ENCODE data around the gene AMPD3. TPM values are rescaled to one million over a fixed set of nuclear protein-coding genes. Genes with fewer than 3 reads are reported as not detected.

Gene AMPD3
- polyA plus RNA-seq, 1 donor (not counting 4 experiments of a cell fraction or from before 2014, with no cell fraction given), result 11.1 TPM

DNA sequence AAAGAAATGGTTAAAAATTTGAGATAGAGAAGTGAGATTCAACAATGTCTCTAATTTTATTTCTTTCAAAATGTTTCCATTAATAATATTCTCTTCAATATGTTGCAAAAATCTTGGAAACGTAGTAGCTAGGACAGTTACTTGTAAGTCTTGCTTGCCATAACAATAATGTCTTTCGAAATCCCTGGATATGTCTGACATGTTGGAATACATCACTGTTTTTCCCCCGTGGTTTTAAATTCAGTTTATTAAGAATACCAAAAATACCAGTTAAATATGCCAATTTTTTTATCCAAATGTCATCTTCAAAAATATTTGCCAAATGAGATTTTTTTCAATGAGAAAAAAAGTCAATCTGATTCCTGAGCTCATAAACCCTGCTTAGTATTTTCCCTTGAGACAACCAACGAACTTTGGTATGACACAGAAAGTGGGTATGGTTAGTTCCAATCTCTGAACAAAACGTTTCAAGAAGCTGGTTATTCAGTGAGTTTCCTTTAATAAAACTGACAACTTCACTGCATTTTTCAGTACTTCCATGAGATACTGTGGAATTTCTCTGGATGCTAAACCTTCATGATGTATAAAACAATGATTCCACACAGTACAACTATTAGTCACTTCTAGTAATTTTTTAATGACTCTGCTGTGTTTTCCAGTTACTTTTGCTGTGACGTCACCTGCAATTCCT is 36.7 kb upstream of the AMPD3 start:
- Histone ChIP-seq H4K20me1 (ENCODE audit: control insufficient read depth, extremely low read depth, insufficient read depth, low read length) (no peaks in the 10 kb centered on the region), H3K27me3 (ENCODE audit: control insufficient read depth, extremely low read depth, insufficient read depth, low read length) (no peaks in the 10 kb centered on the region), H3K4me1 (ENCODE audit: control insufficient read depth, extremely low read depth, insufficient read depth, low read length) (peaks cover 7% of the 10 kb centered on the region), H3K36me3 (ENCODE audit: control insufficient read depth in 2 of 2, extremely low read depth in 1 of 2, insufficient read depth in 2 of 2, low read length in 2 of 2) (no peaks in the 10 kb centered on the region), H3K9me1 (ENCODE audit: control insufficient read depth, extremely low read depth, insufficient read depth, low read length) (no peaks in the 10 kb centered on the region), H3K9me3 (ENCODE audit: control insufficient read depth, low read depth, low read length) (no peaks in the 10 kb centered on the region), H3K27ac (ENCODE audit: control insufficient read depth, insufficient read depth, low read length) (no peak overlapping the region), H2AFZ (ENCODE audit: control insufficient read depth, low read length) (no peak overlapping the region), H3K79me2 (ENCODE audit: control insufficient read depth, insufficient read depth, low read length) (no peaks in the 10 kb centered on the region), H3K9ac (ENCODE audit: control insufficient read depth, extremely low read depth, insufficient read depth, low read length) (no peak overlapping the region), H3K4me2 (ENCODE audit: control insufficient read depth, extremely low read depth, insufficient read depth, low read depth, low read length) (no peak overlapping the region), H3K4me3 (ENCODE audit: control insufficient read depth in 2 of 3, extremely low read depth in 1 of 3, insufficient read depth in 2 of 3, low read depth in 1 of 3, low read length in 3 of 3) (no peak overlapping the region)
- FAIRE-seq, result no peak
- dilution Hi-C loops (cut with MboI; ENCODE audit: extremely low pct_ligation_motif_present, low sequenced_read_pairs), result no loop called here
- no peak for TF ChIP-seq EZH2 (IDR thresholded peaks at IDR 0.05; ENCODE audit: low read length)
- TF ChIP-seq, protein P1, sequence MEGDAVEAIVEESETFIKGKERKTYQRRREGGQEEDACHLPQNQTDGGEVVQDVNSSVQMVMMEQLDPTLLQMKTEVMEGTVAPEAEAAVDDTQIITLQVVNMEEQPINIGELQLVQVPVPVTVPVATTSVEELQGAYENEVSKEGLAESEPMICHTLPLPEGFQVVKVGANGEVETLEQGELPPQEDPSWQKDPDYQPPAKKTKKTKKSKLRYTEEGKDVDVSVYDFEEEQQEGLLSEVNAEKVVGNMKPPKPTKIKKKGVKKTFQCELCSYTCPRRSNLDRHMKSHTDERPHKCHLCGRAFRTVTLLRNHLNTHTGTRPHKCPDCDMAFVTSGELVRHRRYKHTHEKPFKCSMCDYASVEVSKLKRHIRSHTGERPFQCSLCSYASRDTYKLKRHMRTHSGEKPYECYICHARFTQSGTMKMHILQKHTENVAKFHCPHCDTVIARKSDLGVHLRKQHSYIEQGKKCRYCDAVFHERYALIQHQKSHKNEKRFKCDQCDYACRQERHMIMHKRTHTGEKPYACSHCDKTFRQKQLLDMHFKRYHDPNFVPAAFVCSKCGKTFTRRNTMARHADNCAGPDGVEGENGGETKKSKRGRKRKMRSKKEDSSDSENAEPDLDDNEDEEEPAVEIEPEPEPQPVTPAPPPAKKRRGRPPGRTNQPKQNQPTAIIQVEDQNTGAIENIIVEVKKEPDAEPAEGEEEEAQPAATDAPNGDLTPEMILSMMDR (optimal IDR thresholded peaks at IDR 0.05 in 1 of 3, IDR thresholded peaks at IDR 0.05 in 1 of 3, conservative IDR thresholded peaks at IDR 0.05 in 1 of 3; ENCODE audit: extremely low read depth in 1 of 3, insufficient read depth in 2 of 3, low read length in 3 of 3), result no peak
- no peak for DNase-seq (ENCODE audit: low read depth, low spot score)

DNA sequence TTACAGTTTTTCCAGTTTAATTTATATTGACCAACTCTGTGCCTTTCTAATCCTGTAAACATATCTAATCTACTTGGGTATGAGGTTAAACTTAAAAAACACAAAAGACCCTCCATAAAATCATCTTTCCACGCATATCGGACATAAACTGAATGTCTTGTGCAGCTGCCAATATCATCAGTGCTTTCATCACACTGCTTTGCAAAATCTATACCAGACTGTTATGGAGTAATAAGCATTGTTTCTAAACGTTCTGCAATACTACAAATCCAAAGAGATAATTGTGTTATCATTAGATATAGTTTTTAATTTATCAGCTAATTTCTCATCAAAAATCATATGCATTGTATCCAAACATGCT is 36.1 kb upstream of the AMPD3 start:
- TF ChIP-seq EZH2 (IDR thresholded peaks at IDR 0.05; ENCODE audit: low read length), result no peak
- TF ChIP-seq, protein P1 (optimal IDR thresholded peaks at IDR 0.05 in 1 of 3, IDR thresholded peaks at IDR 0.05 in 1 of 3, conservative IDR thresholded peaks at IDR 0.05 in 1 of 3; ENCODE audit: extremely low read depth in 1 of 3, insufficient read depth in 2 of 3, low read length in 3 of 3), result no peak
- Histone ChIP-seq H2AFZ (ENCODE audit: control insufficient read depth, low read length) (no peak overlapping the region), H3K4me3 (ENCODE audit: control insufficient read depth in 2 of 3, extremely low read depth in 1 of 3, insufficient read depth in 2 of 3, low read depth in 1 of 3, low read length in 3 of 3) (no peak overlapping the region), H3K9ac (ENCODE audit: control insufficient read depth, extremely low read depth, insufficient read depth, low read length) (no peak overlapping the region), H3K27me3 (ENCODE audit: control insufficient read depth, extremely low read depth, insufficient read depth, low read length) (no peaks in the 10 kb centered on the region), H3K79me2 (ENCODE audit: control insufficient read depth, insufficient read depth, low read length) (no peaks in the 10 kb centered on the region), H3K9me3 (ENCODE audit: control insufficient read depth, low read depth, low read length) (no peaks in the 10 kb centered on the region), H4K20me1 (ENCODE audit: control insufficient read depth, extremely low read depth, insufficient read depth, low read length) (no peaks in the 10 kb centered on the region), H3K36me3 (ENCODE audit: control insufficient read depth in 2 of 2, extremely low read depth in 1 of 2, insufficient read depth in 2 of 2, low read length in 2 of 2) (no peaks in the 10 kb centered on the region), H3K27ac (ENCODE audit: control insufficient read depth, insufficient read depth, low read length) (no peak overlapping the region), H3K4me2 (ENCODE audit: control insufficient read depth, extremely low read depth, insufficient read depth, low read depth, low read length) (no peak overlapping the region), H3K4me1 (ENCODE audit: control insufficient read depth, extremely low read depth, insufficient read depth, low read length) (peaks cover 7% of the 10 kb centered on the region), H3K9me1 (ENCODE audit: control insufficient read depth, extremely low read depth, insufficient read depth, low read length) (no peaks in the 10 kb centered on the region)
- no peak for DNase-seq (ENCODE audit: low read depth, low spot score)
- FAIRE-seq, result no peak
- dilution Hi-C loops (cut with MboI; ENCODE audit: extremely low pct_ligation_motif_present, low sequenced_read_pairs), result no loop called here

Measured in keratinocyte (primary cell).